Mononuclear cell (primary cell): ENCODE results near the gene ACBD6. TPM values are rescaled to one million over a fixed set of nuclear protein-coding genes. Genes with fewer than 3 reads are reported as not detected.

Source experiments
- H3K27me3 ChIP-seq: 2 replicates; pipeline ENCODE4 v1.6.0; 2011; ENCODE audit warnings: low read length, control low read depth; ENCODE audit not compliant: insufficient read depth
- H3K4me1 ChIP-seq: 2 replicates; pipeline ENCODE4 v1.5.1; 2011; ENCODE audit warnings: mild to moderate bottlenecking, low read length, control low read depth; ENCODE audit not compliant: insufficient read depth
- H3K4me3 ChIP-seq: 2 replicates; pipeline ENCODE4 v1.5.1; 2011; ENCODE audit warnings: mild to moderate bottlenecking, low read length, moderate library complexity
- H3K9me3 ChIP-seq: 2 replicates; pipeline ENCODE4 v1.5.1; 2011; ENCODE audit warnings: low read depth, mild to moderate bottlenecking, control low read depth, low read length
- total RNA-seq: library from RNA; depleted of rRNA; stranded (reverse); fragments of >200 nt; gene quantifications from one replicate; pipeline ENCODE4 v1.2.3, GENCODE V29; 2012

ACBD6 gene
- total RNA-seq, 1 donor, result 30.0 TPM

GRCh38 chr1:180278194-180278515 is 224.2 kb downstream of the ACBD6 start:
- no peak overlapping the region for H3K4me3 ChIP-seq

GRCh38 chr1:180277476-180278193 is 224.7 kb downstream of the ACBD6 start:
- Histone ChIP-seq H3K9me3 (no peaks in the 10 kb centered on the region), H3K27me3 (no peaks in the 10 kb centered on the region), H3K4me3 (no peak overlapping the region), H3K4me1 (peaks cover 39% of the 10 kb centered on the region)

More at GRCh38 chr1:180278194-180278515, 224.2 kb downstream of the ACBD6 start:
- Histone ChIP-seq H3K4me1 (peaks cover 39% of the 10 kb centered on the region), H3K27me3 (no peaks in the 10 kb centered on the region), H3K9me3 (no peaks in the 10 kb centered on the region)

GRCh38 chr1:180275726-180276125 is 226.7 kb downstream of the ACBD6 start:
- no peaks in the 10 kb centered on the region for H3K9me3 ChIP-seq
- H3K4me3 ChIP-seq, result no peak overlapping the region
- H3K27me3 ChIP-seq, result no peaks in the 10 kb centered on the region
- H3K4me1 ChIP-seq, result peaks cover 40% of the 10 kb centered on the region

- Histone ChIP-seq H3K9me3 (no peaks in the 10 kb centered on the region), H3K27me3 (no peaks in the 10 kb centered on the region), H3K4me3 (no peak overlapping the region), H3K4me1 (peaks cover 43% of the 10 kb centered on the region)
Observed at GRCh38 chr1:180274221-180274620, 228.2 kb downstream of the ACBD6 start.

GRCh38 chr1:180273066-180273465 is 229.3 kb downstream of the ACBD6 start:
- Histone ChIP-seq H3K4me3 (no peak overlapping the region), H3K4me1 (peaks cover 35% of the 10 kb centered on the region), H3K27me3 (no peaks in the 10 kb centered on the region), H3K9me3 (no peaks in the 10 kb centered on the region)

- Histone ChIP-seq H3K4me1 (peaks cover 28% of the 10 kb centered on the region), H3K4me3 (no peak overlapping the region), H3K27me3 (no peaks in the 10 kb centered on the region), H3K9me3 (no peaks in the 10 kb centered on the region)
Observed at GRCh38 chr1:180272395-180272794, 230.0 kb downstream of the ACBD6 start.

GRCh38 chr1:180271272-180272255 is 230.8 kb downstream of the ACBD6 start:
- no peaks in the 10 kb centered on the region for H3K9me3 ChIP-seq
- peaks cover 20% of the 10 kb centered on the region for H3K4me1 ChIP-seq
- no peaks in the 10 kb centered on the region for H3K27me3 ChIP-seq
- H3K4me3 ChIP-seq, result no peak overlapping the region

GRCh38 chr1:180270530-180271271 is 231.7 kb downstream of the ACBD6 start:
- Histone ChIP-seq H3K4me1 (peaks cover 17% of the 10 kb centered on the region), H3K27me3 (no peaks in the 10 kb centered on the region), H3K9me3 (no peaks in the 10 kb centered on the region), H3K4me3 (no peak overlapping the region)

- Histone ChIP-seq H3K4me3 (no peak overlapping the region), H3K27me3 (no peaks in the 10 kb centered on the region), H3K9me3 (no peaks in the 10 kb centered on the region), H3K4me1 (peaks cover 17% of the 10 kb centered on the region)
Observed at GRCh38 chr1:180269645-180270529, 232.5 kb downstream of the ACBD6 start.

- Histone ChIP-seq H3K4me1 (peaks cover 17% of the 10 kb centered on the region), H3K27me3 (no peaks in the 10 kb centered on the region), H3K9me3 (no peaks in the 10 kb centered on the region), H3K4me3 (no peak overlapping the region)
Observed at GRCh38 chr1:180268556-180269075, 233.8 kb downstream of the ACBD6 start.

- H3K4me3 ChIP-seq, result no peak overlapping the region
- no peaks in the 10 kb centered on the region for H3K9me3 ChIP-seq
- H3K4me1 ChIP-seq, result peaks cover 17% of the 10 kb centered on the region
- H3K27me3 ChIP-seq, result no peaks in the 10 kb centered on the region
Observed at GRCh38 chr1:180267761-180268555, 234.4 kb downstream of the ACBD6 start.

GRCh38 chr1:180267211-180267561 is 235.2 kb downstream of the ACBD6 start:
- Histone ChIP-seq H3K4me1 (peaks cover 17% of the 10 kb centered on the region), H3K4me3 (no peak overlapping the region), H3K9me3 (no peaks in the 10 kb centered on the region), H3K27me3 (no peaks in the 10 kb centered on the region)

- Histone ChIP-seq H3K4me3 (no peak overlapping the region), H3K9me3 (no peaks in the 10 kb centered on the region), H3K27me3 (no peaks in the 10 kb centered on the region), H3K4me1 (peaks cover 17% of the 10 kb centered on the region)
Observed at GRCh38 chr1:180266275-180267210, 235.8 kb downstream of the ACBD6 start.
